HL-60 (cell line): ENCODE results near the gene IFI27.

Experiments used
- GABPA ChIP-seq: IDR thresholded peaks from 2 replicates; pipeline ENCODE4 v1.6.1; 2012; ENCODE audit warnings: low read depth
- POLR2AphosphoS5 ChIP-seq: IDR thresholded peaks from 2 replicates; pipeline ENCODE4 v1.6.1; 2012; ENCODE audit warnings: low read depth
- TF ChIP-seq, protein P1 (sequence below): IDR thresholded peaks from one replicate; pipeline ENCODE4 v1.5.1; 2011; ENCODE audit warnings: low read length, control low read depth, inconsistent platforms; ENCODE audit not compliant: insufficient read depth
- TF ChIP-seq, protein P2 (sequence below): IDR thresholded peaks from 2 replicates; pipeline ENCODE4 v1.6.1; 2012; ENCODE audit warnings: low read depth; ENCODE audit not compliant: insufficient replicate concordance

DNA sequence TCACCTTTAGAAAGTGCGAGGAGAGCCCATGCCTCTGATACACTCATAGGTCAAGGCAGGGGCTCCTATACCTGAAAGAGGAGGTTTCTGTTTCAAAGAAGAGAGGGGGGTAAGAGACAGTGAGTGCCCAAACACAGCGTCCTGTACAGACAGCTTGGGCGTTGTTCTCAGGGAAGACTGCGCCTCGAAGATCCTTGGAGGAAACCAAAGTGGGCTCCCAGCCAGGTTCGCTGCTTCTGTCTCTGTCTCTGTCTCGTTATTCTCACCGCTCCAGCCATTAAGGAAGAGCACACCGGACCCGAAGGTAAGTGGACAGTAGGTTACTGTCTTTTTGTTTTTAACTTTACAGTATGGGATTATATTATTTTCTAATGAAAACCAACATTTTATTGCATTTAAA is 5.8 kb upstream of the IFI27 start:
- TF ChIP-seq, protein P1, sequence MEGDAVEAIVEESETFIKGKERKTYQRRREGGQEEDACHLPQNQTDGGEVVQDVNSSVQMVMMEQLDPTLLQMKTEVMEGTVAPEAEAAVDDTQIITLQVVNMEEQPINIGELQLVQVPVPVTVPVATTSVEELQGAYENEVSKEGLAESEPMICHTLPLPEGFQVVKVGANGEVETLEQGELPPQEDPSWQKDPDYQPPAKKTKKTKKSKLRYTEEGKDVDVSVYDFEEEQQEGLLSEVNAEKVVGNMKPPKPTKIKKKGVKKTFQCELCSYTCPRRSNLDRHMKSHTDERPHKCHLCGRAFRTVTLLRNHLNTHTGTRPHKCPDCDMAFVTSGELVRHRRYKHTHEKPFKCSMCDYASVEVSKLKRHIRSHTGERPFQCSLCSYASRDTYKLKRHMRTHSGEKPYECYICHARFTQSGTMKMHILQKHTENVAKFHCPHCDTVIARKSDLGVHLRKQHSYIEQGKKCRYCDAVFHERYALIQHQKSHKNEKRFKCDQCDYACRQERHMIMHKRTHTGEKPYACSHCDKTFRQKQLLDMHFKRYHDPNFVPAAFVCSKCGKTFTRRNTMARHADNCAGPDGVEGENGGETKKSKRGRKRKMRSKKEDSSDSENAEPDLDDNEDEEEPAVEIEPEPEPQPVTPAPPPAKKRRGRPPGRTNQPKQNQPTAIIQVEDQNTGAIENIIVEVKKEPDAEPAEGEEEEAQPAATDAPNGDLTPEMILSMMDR = no peak
- TF ChIP-seq POLR2AphosphoS5 (no peak), GABPA (no peak)
- TF ChIP-seq, protein P2, sequence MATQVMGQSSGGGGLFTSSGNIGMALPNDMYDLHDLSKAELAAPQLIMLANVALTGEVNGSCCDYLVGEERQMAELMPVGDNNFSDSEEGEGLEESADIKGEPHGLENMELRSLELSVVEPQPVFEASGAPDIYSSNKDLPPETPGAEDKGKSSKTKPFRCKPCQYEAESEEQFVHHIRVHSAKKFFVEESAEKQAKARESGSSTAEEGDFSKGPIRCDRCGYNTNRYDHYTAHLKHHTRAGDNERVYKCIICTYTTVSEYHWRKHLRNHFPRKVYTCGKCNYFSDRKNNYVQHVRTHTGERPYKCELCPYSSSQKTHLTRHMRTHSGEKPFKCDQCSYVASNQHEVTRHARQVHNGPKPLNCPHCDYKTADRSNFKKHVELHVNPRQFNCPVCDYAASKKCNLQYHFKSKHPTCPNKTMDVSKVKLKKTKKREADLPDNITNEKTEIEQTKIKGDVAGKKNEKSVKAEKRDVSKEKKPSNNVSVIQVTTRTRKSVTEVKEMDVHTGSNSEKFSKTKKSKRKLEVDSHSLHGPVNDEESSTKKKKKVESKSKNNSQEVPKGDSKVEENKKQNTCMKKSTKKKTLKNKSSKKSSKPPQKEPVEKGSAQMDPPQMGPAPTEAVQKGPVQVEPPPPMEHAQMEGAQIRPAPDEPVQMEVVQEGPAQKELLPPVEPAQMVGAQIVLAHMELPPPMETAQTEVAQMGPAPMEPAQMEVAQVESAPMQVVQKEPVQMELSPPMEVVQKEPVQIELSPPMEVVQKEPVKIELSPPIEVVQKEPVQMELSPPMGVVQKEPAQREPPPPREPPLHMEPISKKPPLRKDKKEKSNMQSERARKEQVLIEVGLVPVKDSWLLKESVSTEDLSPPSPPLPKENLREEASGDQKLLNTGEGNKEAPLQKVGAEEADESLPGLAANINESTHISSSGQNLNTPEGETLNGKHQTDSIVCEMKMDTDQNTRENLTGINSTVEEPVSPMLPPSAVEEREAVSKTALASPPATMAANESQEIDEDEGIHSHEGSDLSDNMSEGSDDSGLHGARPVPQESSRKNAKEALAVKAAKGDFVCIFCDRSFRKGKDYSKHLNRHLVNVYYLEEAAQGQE = no peak
